ENCODE results near the gene FBXO34. TPM values are rescaled to one million over a fixed set of nuclear protein-coding genes. Genes with fewer than 3 reads are reported as not detected.

The FBXO34 gene
- total and polyA plus RNA-seq, 2 of the 13 experiments (the other 11 are each of a cell fraction or from before 2014, with no cell fraction given) = 8.8 to 13.5 TPM

GRCh38 chr14:55233591-55233990 is 37.6 kb upstream of the FBXO34 start (continued):
- TF ChIP-seq DDIT3 (CRISPR knock-in tag; IDR thresholded peaks at IDR 0.05) (no peak), NAIF1 (CRISPR knock-in tag; IDR thresholded peaks at IDR 0.05; ENCODE audit: borderline replicate concordance) (no peak)

- TF ChIP-seq ZSCAN20 (CRISPR knock-in tag; IDR thresholded peaks at IDR 0.05; ENCODE audit: borderline replicate concordance) (no peak), ATF7 (IDR thresholded peaks at IDR 0.05) (no peak), ATF7 (CRISPR knock-in tag; IDR thresholded peaks at IDR 0.05) (no peak), ZFP36 (IDR thresholded peaks at IDR 0.05; ENCODE audit: borderline replicate concordance, low read depth, low read length, partially characterized antibody) (peak; percentile 48)
- no peak overlapping the region for H3K27ac ChIP-seq (ENCODE audit: extremely low read length, insufficient read depth, low read length)
- no peak for DNase-seq (ENCODE audit: low spot score)
- 57% methylated on average over 12 of the region's 12 CpGs for WGBS (ENCODE audit: low lambda C conversion rate)
- no peak for ATAC-seq
- no peak overlapping the region for H3K9ac ChIP-seq (ENCODE audit: insufficient read depth, low read depth, low read length)
- no peaks in the 10 kb centered on the region; the same call in 1 of the 2 replicates for H3K9me3 ChIP-seq (ENCODE audit: low read length)
- BruUV-seq (replicated peaks) = no TSS peak
- H3K4me3 ChIP-seq (replicated peaks in 1 of 3; ENCODE audit: insufficient read depth in 1 of 3, low read depth in 2 of 3, low read length in 3 of 3) = no peak overlapping the region
- ChIA-PET CTCF (ENCODE audit: low intra/inter-chr PET ratio, low total read pairs) (no interaction called here), POLR2A (no interaction called here)
- no peaks in the 10 kb centered on the region for H3K4me1 ChIP-seq (ENCODE audit: insufficient read depth, low read length)
- H2AFZ ChIP-seq (ENCODE audit: low read length) = no peak overlapping the region
- H3K79me2 ChIP-seq (ENCODE audit: insufficient read depth, low read length) = no peaks in the 10 kb centered on the region
- no peak overlapping the region for H3K4me2 ChIP-seq (ENCODE audit: low read depth, low read length)
- FAIRE-seq = no peak
- intact Hi-C loops (cut with micrococcal nuclease; ENCODE audit: unreplicated experiment) = no loop called here
- H4K20me1 ChIP-seq (ENCODE audit: insufficient read depth, low read length) = no peaks in the 10 kb centered on the region
- H3K36me3 ChIP-seq (replicated peaks in 1 of 2; ENCODE audit: control insufficient read depth in 1 of 2, insufficient read depth in 2 of 2, low read length in 2 of 2) = no peaks in the 10 kb centered on the region
- in situ Hi-C loops (cut with HindIII; ENCODE audit: extremely low pct_ligation_motif_present, low pct_unique_long_range_greater_than_20kb) = no loop called here
- peaks cover 4 to 30% of the 10 kb centered on the region in 2 experiments; a peak in 3 of 5 replicates for H3K27me3 ChIP-seq (ENCODE audit: control insufficient read depth in 1 of 2, insufficient read depth in 2 of 2, low read length in 2 of 2)
Observed at GRCh38 chr14:55238019-55238680, 33.1 kb upstream of the FBXO34 start.

- Histone ChIP-seq H3K4me2 (ENCODE audit: low read depth, low read length) (no peak overlapping the region), H3K4me1 (ENCODE audit: insufficient read depth, low read length) (no peaks in the 10 kb centered on the region), H3K27ac (ENCODE audit: extremely low read length, insufficient read depth, low read length) (no peak overlapping the region), H2AFZ (ENCODE audit: low read length) (no peak overlapping the region), H3K36me3 (replicated peaks in 1 of 2; ENCODE audit: control insufficient read depth in 1 of 2, insufficient read depth in 2 of 2, low read length in 2 of 2) (no peaks in the 10 kb centered on the region), H3K4me3 (replicated peaks in 1 of 3; ENCODE audit: insufficient read depth in 1 of 3, low read depth in 2 of 3, low read length in 3 of 3) (no peak overlapping the region), H4K20me1 (ENCODE audit: insufficient read depth, low read length) (no peaks in the 10 kb centered on the region), H3K9ac (ENCODE audit: insufficient read depth, low read depth, low read length) (no peak overlapping the region), H3K79me2 (ENCODE audit: insufficient read depth, low read length) (no peaks in the 10 kb centered on the region), H3K9me3 (ENCODE audit: low read length) (no peaks in the 10 kb centered on the region; the same call in 1 of the 2 replicates), H3K27me3 (ENCODE audit: control insufficient read depth in 1 of 2, insufficient read depth in 2 of 2, low read length in 2 of 2) (peaks cover 4 to 41% of the 10 kb centered on the region in 2 experiments; a peak in 3 of 5 replicates)
- WGBS (ENCODE audit: low lambda C conversion rate) = 10% methylated on average over 1 of the region's 1 CpG
- FAIRE-seq (no peak), DNase-seq (ENCODE audit: low spot score) (no peak), ATAC-seq (no peak)
- ChIA-PET POLR2A (no interaction called here), CTCF (ENCODE audit: low intra/inter-chr PET ratio, low total read pairs) (no interaction called here)
- BruUV-seq (replicated peaks) = no TSS peak
- in situ Hi-C loops (cut with HindIII; ENCODE audit: extremely low pct_ligation_motif_present, low pct_unique_long_range_greater_than_20kb) (no loop called here), intact Hi-C loops (cut with micrococcal nuclease; ENCODE audit: unreplicated experiment) (no loop called here)
- TF ChIP-seq TAF15 (IDR thresholded peaks at IDR 0.05; ENCODE audit: low read depth, low read length, poor library complexity, severe bottlenecking) = no peak
- TF ChIP-seq GATAD1 (CRISPR knock-in tag; IDR thresholded peaks at IDR 0.05) = no peak
Observed at GRCh38 chr14:55239320-55239719, 31.9 kb upstream of the FBXO34 start.

All from HepG2 (cell line).